Astrocyte of the spinal cord (primary cell): ENCODE results near the gene ENPEP.

Source experiments
- DNase-seq: peaks from one replicate; pipeline ENCODE4 v3.0.0; 2011; ENCODE audit warnings: low read depth, low spot score
- H3K4me3 ChIP-seq: 2 replicates; pipeline ENCODE4 v1.5.1; 2011; ENCODE audit warnings: low read depth, mild to moderate bottlenecking, low read length, moderate library complexity
- in situ Hi-C: cut with HindIII; loops from 2 replicates; pipeline ENCODE4 v1.10.0; 2017; ENCODE audit warnings: low sequenced_read_pairs
- TF ChIP-seq, protein P1 (sequence below): IDR thresholded peaks from 2 replicates; pipeline ENCODE4 v1.5.1; 2012; ENCODE audit warnings: low read depth, mild to moderate bottlenecking, low read length, inconsistent platforms

Gene ENPEP

DNA sequence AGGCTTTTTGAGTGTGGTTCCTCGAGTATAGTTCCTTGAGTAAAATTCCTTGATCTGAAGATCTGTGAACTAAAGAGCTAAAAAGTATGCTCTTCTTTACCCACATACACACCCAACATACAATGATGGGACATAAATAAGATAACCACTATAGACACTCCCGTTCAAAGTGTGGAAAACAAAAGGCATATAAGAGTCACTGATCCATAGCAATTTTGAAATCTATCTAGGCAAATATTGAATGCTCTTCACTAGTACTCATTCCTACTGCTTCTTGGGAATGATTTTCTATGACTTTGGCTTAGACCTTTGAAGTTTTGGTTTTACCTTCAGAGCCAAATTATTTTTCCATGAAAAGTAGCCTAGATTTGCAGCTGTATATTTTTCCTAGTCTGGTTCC is 120.5 kb downstream of the ENPEP start:
- TF ChIP-seq, protein P1, sequence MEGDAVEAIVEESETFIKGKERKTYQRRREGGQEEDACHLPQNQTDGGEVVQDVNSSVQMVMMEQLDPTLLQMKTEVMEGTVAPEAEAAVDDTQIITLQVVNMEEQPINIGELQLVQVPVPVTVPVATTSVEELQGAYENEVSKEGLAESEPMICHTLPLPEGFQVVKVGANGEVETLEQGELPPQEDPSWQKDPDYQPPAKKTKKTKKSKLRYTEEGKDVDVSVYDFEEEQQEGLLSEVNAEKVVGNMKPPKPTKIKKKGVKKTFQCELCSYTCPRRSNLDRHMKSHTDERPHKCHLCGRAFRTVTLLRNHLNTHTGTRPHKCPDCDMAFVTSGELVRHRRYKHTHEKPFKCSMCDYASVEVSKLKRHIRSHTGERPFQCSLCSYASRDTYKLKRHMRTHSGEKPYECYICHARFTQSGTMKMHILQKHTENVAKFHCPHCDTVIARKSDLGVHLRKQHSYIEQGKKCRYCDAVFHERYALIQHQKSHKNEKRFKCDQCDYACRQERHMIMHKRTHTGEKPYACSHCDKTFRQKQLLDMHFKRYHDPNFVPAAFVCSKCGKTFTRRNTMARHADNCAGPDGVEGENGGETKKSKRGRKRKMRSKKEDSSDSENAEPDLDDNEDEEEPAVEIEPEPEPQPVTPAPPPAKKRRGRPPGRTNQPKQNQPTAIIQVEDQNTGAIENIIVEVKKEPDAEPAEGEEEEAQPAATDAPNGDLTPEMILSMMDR: no peak
- DNase-seq: no peak
- H3K4me3 ChIP-seq: no peak overlapping the region
- in situ Hi-C loops: no loop called here

DNA sequence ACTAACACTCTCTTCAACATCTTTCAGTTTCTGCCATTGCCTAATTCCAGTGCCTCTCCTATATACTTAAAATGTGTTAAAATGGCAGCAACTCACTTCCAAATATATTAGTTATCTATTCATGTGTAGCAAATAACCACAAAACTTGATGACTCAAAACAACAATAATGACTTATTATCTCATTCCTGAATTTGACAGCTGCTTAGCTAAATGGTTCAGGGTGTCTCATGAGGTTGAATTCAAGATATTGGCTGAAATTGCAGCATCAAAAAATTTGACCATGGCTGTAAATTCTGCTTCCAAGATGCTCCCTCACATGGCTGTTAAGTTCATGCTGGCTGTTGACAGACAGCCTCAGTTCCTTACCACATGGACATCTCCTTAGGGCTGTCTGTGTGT is 121.6 kb downstream of the ENPEP start:
- in situ Hi-C loops: no loop called here
- TF ChIP-seq, protein P1: no peak

DNA sequence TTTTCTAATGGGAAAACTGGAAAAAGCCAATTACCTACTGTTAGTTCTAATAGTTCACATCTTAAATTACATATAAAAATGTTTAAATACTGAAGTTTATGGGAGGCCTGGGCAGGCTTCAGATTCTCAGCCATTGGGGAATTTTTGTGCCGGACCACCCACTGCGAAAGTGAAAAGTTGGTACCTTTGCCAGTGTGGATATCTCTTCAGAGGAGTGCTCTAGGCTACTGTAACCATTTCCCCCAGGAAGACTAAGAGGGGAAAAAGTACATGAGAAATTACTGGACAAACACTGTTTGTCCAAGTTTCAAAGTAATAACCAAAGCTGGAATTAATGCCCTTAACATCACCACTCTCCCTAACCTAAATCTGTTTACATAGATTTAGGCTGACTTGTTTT is 126.1 kb downstream of the ENPEP start:
- in situ Hi-C loops: no loop called here
- TF ChIP-seq, protein P1: no peak
- DNase-seq: no peak
- H3K4me3 ChIP-seq: no peak overlapping the region

More for the DNA sequence above, 121.6 kb downstream of the ENPEP start:
- no peak for DNase-seq
- no peak overlapping the region for H3K4me3 ChIP-seq

DNA sequence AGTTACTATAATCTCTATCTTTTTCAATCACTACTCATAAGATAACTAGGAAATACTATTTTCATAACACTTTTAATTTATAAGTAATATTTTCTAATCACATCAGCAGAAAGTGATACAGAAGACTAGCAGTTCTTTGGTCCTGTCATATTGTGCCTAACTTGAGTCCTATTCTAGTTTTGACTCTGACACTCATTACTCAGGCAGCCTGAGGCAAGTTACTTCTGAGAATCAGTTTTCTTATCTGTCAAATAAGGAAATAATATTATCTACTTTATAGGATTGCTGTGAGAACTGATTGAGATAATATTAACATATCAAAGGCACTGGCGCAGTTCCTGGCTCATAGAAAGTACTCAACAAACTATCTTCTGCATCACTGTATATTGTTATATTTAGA is 129.1 kb downstream of the ENPEP start:
- in situ Hi-C loops: no loop called here
- TF ChIP-seq, protein P1: no peak
- H3K4me3 ChIP-seq: no peak overlapping the region
- no peak for DNase-seq

DNA sequence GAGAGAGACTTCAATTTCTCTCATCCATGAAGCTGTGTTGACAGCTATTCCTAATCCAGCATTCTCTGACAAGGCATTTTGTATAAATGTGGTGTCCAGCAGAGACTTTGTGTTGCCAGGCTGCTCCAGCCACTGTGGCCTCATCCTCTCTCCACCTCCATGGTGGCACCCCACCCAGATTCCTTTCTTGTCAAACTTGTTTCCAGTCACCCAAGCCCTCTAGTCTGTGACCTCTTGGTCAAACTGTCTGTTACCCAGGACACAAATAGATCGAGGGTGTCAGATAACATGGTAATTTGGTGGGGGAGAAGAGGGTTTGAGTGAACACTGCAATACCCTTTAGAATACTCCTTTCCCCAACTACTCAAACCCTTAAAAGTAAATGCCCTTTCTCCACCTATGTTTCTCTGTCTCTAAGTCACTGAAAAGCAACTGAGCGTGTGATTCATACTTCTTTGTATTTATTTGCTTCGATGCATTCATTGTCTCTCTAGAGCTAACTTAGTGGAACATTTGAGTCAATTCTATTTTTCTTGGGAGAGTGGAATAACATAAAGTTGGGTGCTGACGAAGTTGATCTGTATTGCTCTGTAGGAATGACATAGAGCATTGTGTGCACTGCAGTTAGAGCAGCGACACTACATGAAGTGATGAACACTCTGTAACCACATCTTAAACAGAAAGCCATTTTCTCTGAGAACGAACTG is 133.2 kb downstream of the ENPEP start:
- H3K4me3 ChIP-seq: no peak overlapping the region
- no peak for DNase-seq
- in situ Hi-C loops: no loop called here
- TF ChIP-seq, protein P1: no peak

DNA sequence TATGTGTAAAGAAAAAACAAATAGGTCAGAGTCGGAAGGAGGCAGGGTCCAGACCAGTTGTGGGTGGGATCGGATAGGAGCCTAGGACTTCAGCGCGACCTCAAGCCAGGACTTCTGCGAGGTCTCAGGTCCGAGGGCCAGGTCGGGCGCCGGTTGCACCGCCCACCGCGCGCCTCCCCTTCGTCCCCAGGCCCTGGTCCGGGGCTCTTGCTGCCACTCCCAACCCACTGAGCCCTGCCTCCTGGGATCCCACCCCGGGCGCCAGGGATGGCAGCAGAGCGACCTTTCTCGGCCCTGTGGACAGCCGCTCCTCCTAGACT is 134.6 kb downstream of the ENPEP start:
- no peak for DNase-seq
- in situ Hi-C loops: no loop called here
- H3K4me3 ChIP-seq: no peak overlapping the region
- TF ChIP-seq, protein P1: no peak
